Neural progenitor cell (in vitro differentiated cells): ENCODE results near the gene AKR1C1. TPM values are rescaled to one million over a fixed set of nuclear protein-coding genes. Genes with fewer than 3 reads are reported as not detected.
"Not testable (repeated sequence)": the region's sequence is repeated elsewhere in the genome, so short reads cannot be mapped to it uniquely, and the experiment has no call there.

Source experiments
- DNase-seq: peaks from one replicate; pipeline ENCODE4 v3.0.0-alpha.2; 2016; ENCODE audit warnings: low spot score
- H2AFZ ChIP-seq: fragments of 200-600 bp; sonication (generic); replicated peaks from 2 replicates; pipeline ENCODE4 v1.6.1; 2016; ENCODE audit warnings: antibody characterized with exemption
- H3F3A ChIP-seq: fragments of 200-600 bp; sonication (generic); 2 replicates; pipeline ENCODE4 v1.6.1; 2016; ENCODE audit warnings: antibody characterized with exemption, low read depth
- H3K27ac ChIP-seq: fragments of 200-600 bp; sonication (generic); 2 replicates; pipeline ENCODE4 v1.5.1; 2016; ENCODE audit warnings: mild to moderate bottlenecking
- H3K27me3 ChIP-seq: fragments of 200-600 bp; sonication (generic); 2 replicates; pipeline ENCODE4 v1.6.1; 2016; ENCODE audit warnings: mild to moderate bottlenecking, moderate library complexity
- H3K36me3 ChIP-seq: fragments of 200-600 bp; sonication (generic); 2 replicates; pipeline ENCODE4 v1.5.1; 2016
- H3K4me1 ChIP-seq: fragments of 200-600 bp; sonication (generic); 2 replicates; pipeline ENCODE4 v1.6.1; 2016; ENCODE audit warnings: mixed run types
- H3K4me2 ChIP-seq: fragments of 200-600 bp; sonication (generic); 2 replicates; pipeline ENCODE4 v1.6.1; 2016
- H3K4me3 ChIP-seq: fragments of 200-600 bp; sonication (generic); 2 replicates; pipeline ENCODE4 v1.5.1; 2016
- H3K79me2 ChIP-seq: fragments of 200-600 bp; sonication (generic); 2 replicates; pipeline ENCODE4 v1.6.1; 2016; ENCODE audit warnings: low read depth
- H3K9ac ChIP-seq: fragments of 200-600 bp; sonication (generic); 2 replicates; pipeline ENCODE4 v1.6.1; 2016
- H3K9me3 ChIP-seq: fragments of 200-600 bp; sonication (generic); 2 replicates; pipeline ENCODE4 v1.5.1; 2016; ENCODE audit warnings: low read depth
- H4K20me1 ChIP-seq: fragments of 200-600 bp; sonication (generic); 2 replicates; pipeline ENCODE4 v1.6.1; 2016; ENCODE audit warnings: low read depth
- H3K27ac Mint-ChIP-seq: 3 replicates; pipeline ENCODE4 v1.8.0; 2021; ENCODE audit warnings: mixed read lengths
- H3K27me3 Mint-ChIP-seq: 2 replicates; pipeline ENCODE4 v1.8.0; 2022; ENCODE audit warnings: low read depth, mild to moderate bottlenecking, inconsistent platforms, moderate library complexity, mixed read lengths; ENCODE audit not compliant: insufficient read depth
- H3K36me3 Mint-ChIP-seq: 3 replicates; pipeline ENCODE4 v1.8.0; 2021; ENCODE audit warnings: mixed read lengths
- H3K4me1 Mint-ChIP-seq: 3 replicates; pipeline ENCODE4 v1.8.0; 2021; ENCODE audit warnings: mixed read lengths
- H3K4me3 Mint-ChIP-seq: 3 replicates; pipeline ENCODE4 v1.8.0; 2021; ENCODE audit warnings: mild to moderate bottlenecking, moderate library complexity, mixed read lengths
- H3K9me3 Mint-ChIP-seq: 3 replicates; pipeline ENCODE4 v1.8.0; 2020; ENCODE audit warnings: mixed read lengths
- CTCF ChIP-seq: fragments of 200-600 bp; sonication (generic); IDR thresholded peaks from 2 replicates; pipeline ENCODE4 v1.5.1; 2017; ENCODE audit warnings: antibody characterized with exemption, mild to moderate bottlenecking
- EZH2 ChIP-seq: fragments of 200-600 bp; sonication (generic); IDR thresholded peaks from 2 replicates; pipeline ENCODE4 v1.6.1; 2017; ENCODE audit warnings: antibody characterized with exemption, mild to moderate bottlenecking, moderate library complexity
- EZH2phosphoT487 ChIP-seq: fragments of 200-600 bp; sonication (generic); IDR thresholded peaks from 2 replicates; pipeline ENCODE4 v1.6.1; 2017; ENCODE audit warnings: antibody characterized with exemption
- total RNA-seq: library from RNA; depleted of rRNA; stranded (reverse); fragments of >200 nt; gene quantifications from 2 replicates; pipeline ENCODE4 v1.2.3, GENCODE V29; 2015; ENCODE audit warnings: low replicate concordance

AKR1C1 gene
- total RNA-seq, 1 donor from 2014 or later: 2.9 TPM

GRCh38 chr10:4984223-4984622 lies 21.0 kb downstream of the AKR1C1 start:
- Histone ChIP-seq H3K27ac (no peak overlapping the region), H4K20me1 (no peaks in the 10 kb centered on the region), H3K36me3 (no peaks in the 10 kb centered on the region), H3F3A (no peaks in the 10 kb centered on the region), H3K27me3 (no peaks in the 10 kb centered on the region), H3K9ac (no peak overlapping the region), H3K4me3 (no peak overlapping the region), H2AFZ (no peak overlapping the region), H3K4me1 (no peaks in the 10 kb centered on the region), H3K9me3 (no peaks in the 10 kb centered on the region), H3K4me2 (no peak overlapping the region), H3K79me2 (no peaks in the 10 kb centered on the region)
- DNase-seq: no peak
- TF ChIP-seq EZH2phosphoT487 (no peak), CTCF (no peak), EZH2 (no peak)
- Mint-ChIP-seq H3K36me3 (no peaks in the 10 kb centered on the region), H3K27ac (no peak overlapping the region), H3K4me1 (peaks cover 6% of the 10 kb centered on the region), H3K27me3 (no peaks in the 10 kb centered on the region), H3K9me3 (peaks cover 4% of the 10 kb centered on the region), H3K4me3 (no peak overlapping the region)

GRCh38 chr10:4984971-4985594 lies 21.9 kb downstream of the AKR1C1 start:
- H3K27me3 ChIP-seq: no peaks in the 10 kb centered on the region
- H4K20me1 ChIP-seq: no peaks in the 10 kb centered on the region
- H3K9me3 Mint-ChIP-seq: peaks cover 4% of the 10 kb centered on the region
- H3K9me3 ChIP-seq: no peaks in the 10 kb centered on the region
- H3K79me2 ChIP-seq: no peaks in the 10 kb centered on the region
- H3K4me3 Mint-ChIP-seq: no peak overlapping the region
- no peak for TF ChIP-seq EZH2
- no peak for TF ChIP-seq CTCF
- no peak for TF ChIP-seq EZH2phosphoT487
- no peak for DNase-seq
- no peak overlapping the region for H2AFZ ChIP-seq
- H3K27ac Mint-ChIP-seq: no peak overlapping the region
- no peaks in the 10 kb centered on the region for H3K4me1 ChIP-seq
- H3K27me3 Mint-ChIP-seq: no peaks in the 10 kb centered on the region
- H3K36me3 ChIP-seq: no peaks in the 10 kb centered on the region
- no peaks in the 10 kb centered on the region for H3K36me3 Mint-ChIP-seq
- no peak overlapping the region for H3K27ac ChIP-seq
- H3K4me1 Mint-ChIP-seq: peaks cover 6% of the 10 kb centered on the region
- no peaks in the 10 kb centered on the region for H3F3A ChIP-seq
- no peak overlapping the region for H3K4me2 ChIP-seq
- no peak overlapping the region for H3K4me3 ChIP-seq
- H3K9ac ChIP-seq: no peak overlapping the region

- H4K20me1 ChIP-seq, H2AFZ ChIP-seq, DNase-seq, H3K4me2 ChIP-seq, H3K9me3 ChIP-seq, H3K4me1 ChIP-seq, H3K4me1 Mint-ChIP-seq, H3K36me3 Mint-ChIP-seq, H3K27ac Mint-ChIP-seq, H3K9ac ChIP-seq, H3K27me3 ChIP-seq, H3F3A ChIP-seq, H3K4me3 ChIP-seq, H3K79me2 ChIP-seq, H3K36me3 ChIP-seq, H3K27me3 Mint-ChIP-seq, H3K27ac ChIP-seq, H3K9me3 Mint-ChIP-seq, H3K4me3 Mint-ChIP-seq: not testable (repeated sequence)
Observed at GRCh38 chr10:4988000-4988641, 24.9 kb downstream of the AKR1C1 start.

GRCh38 chr10:4990217-4990616 lies 27.0 kb downstream of the AKR1C1 start:
- Histone ChIP-seq H3K36me3 (no peaks in the 10 kb centered on the region), H3K4me2 (no peak overlapping the region), H3F3A (no peaks in the 10 kb centered on the region), H2AFZ (no peak overlapping the region), H3K9ac (no peak overlapping the region), H3K9me3 (no peaks in the 10 kb centered on the region), H3K4me1 (no peaks in the 10 kb centered on the region), H4K20me1 (no peaks in the 10 kb centered on the region), H3K27ac (no peak overlapping the region), H3K79me2 (no peaks in the 10 kb centered on the region), H3K4me3 (no peak overlapping the region), H3K27me3 (no peaks in the 10 kb centered on the region)
- Mint-ChIP-seq H3K36me3 (no peaks in the 10 kb centered on the region), H3K4me3 (no peak overlapping the region), H3K9me3 (no peaks in the 10 kb centered on the region), H3K27ac (no peak overlapping the region), H3K27me3 (no peaks in the 10 kb centered on the region), H3K4me1 (no peaks in the 10 kb centered on the region)
- TF ChIP-seq EZH2 (no peak), EZH2phosphoT487 (no peak), CTCF (no peak)
- DNase-seq: no peak

- H2AFZ ChIP-seq, H3K9me3 Mint-ChIP-seq, H3K36me3 ChIP-seq, H3K27me3 ChIP-seq, H3K79me2 ChIP-seq, H3K27ac Mint-ChIP-seq, H3F3A ChIP-seq, H3K4me3 ChIP-seq, H3K4me2 ChIP-seq, H3K4me1 ChIP-seq, H3K9ac ChIP-seq, H4K20me1 ChIP-seq, H3K27ac ChIP-seq, H3K27me3 Mint-ChIP-seq, H3K4me3 Mint-ChIP-seq, H3K4me1 Mint-ChIP-seq, H3K9me3 ChIP-seq, H3K36me3 Mint-ChIP-seq, DNase-seq: not testable (repeated sequence)
Observed at GRCh38 chr10:4991463-4991862, 28.2 kb downstream of the AKR1C1 start.

GRCh38 chr10:4992564-4992963 lies 29.3 kb downstream of the AKR1C1 start:
- not testable (repeated sequence) for H4K20me1 ChIP-seq, H3K27me3 ChIP-seq, H3K9me3 ChIP-seq, H3K36me3 Mint-ChIP-seq, H3K4me3 ChIP-seq, H3K27me3 Mint-ChIP-seq, H2AFZ ChIP-seq, H3K4me1 ChIP-seq, H3K36me3 ChIP-seq, H3K4me3 Mint-ChIP-seq, H3K9ac ChIP-seq, H3K27ac Mint-ChIP-seq, H3K79me2 ChIP-seq, H3K9me3 Mint-ChIP-seq, H3F3A ChIP-seq, H3K4me2 ChIP-seq, H3K4me1 Mint-ChIP-seq, H3K27ac ChIP-seq, DNase-seq
